CD4-positive, alpha-beta memory T cell (primary cell): ENCODE data around the gene HMOX2. TPM values are rescaled to one million over a fixed set of nuclear protein-coding genes. Genes with fewer than 3 reads are reported as not detected.

Experiments used
- CTCF ChIA-PET: fragments of 350-600 bp; sonication (Branson Sonifier 250); formaldehyde crosslinking; loops from one replicate; lab custom pipeline; 2021; ENCODE audit warnings: inconsistent platforms; ENCODE audit not compliant: partially characterized antibody; lab: Charles Lee
- POLR2A ChIA-PET: fragments of 350-600 bp; sonication (Branson Sonifier 250); formaldehyde crosslinking; loops from one replicate; lab custom pipeline; 2021; ENCODE audit not compliant: partially characterized antibody; lab: Charles Lee
- DNase-seq, 5 donors: peaks; one replicate each; pipeline versions ENCODE4 v3.0.0 to v3.0.0-alpha.2; 2020 to 2022; ENCODE audit warnings: mixed read lengths in 1 of 5
- H3K27ac ChIP-seq: one replicate; pipeline ENCODE4 v1.7.0; 2013; ENCODE audit warnings: low read depth, low read length
- H3K27me3 ChIP-seq: 2 replicates; pipeline ENCODE4 v1.7.0; 2013; ENCODE audit warnings: mild to moderate bottlenecking, low read length, moderate library complexity; ENCODE audit not compliant: insufficient read depth
- H3K36me3 ChIP-seq: 2 replicates; pipeline ENCODE4 v1.7.0; 2013; ENCODE audit warnings: mild to moderate bottlenecking, low read length, moderate library complexity; ENCODE audit not compliant: insufficient read depth
- H3K4me1 ChIP-seq: 2 replicates; pipeline ENCODE4 v1.7.0; 2013; ENCODE audit warnings: mild to moderate bottlenecking, low read length, moderate library complexity; ENCODE audit not compliant: insufficient read depth
- H3K4me3 ChIP-seq, 2 donors: one replicate each; pipeline ENCODE4 v1.7.0; 2013; ENCODE audit warnings: low read length in 2 of 2, mild to moderate bottlenecking in 1 of 2
- H3K9me3 ChIP-seq, 2 donors: one replicate each; pipeline ENCODE4 v1.7.0; 2013; ENCODE audit warnings: low read length in 2 of 2, control low read depth in 1 of 2; ENCODE audit not compliant: control insufficient read depth in 1 of 2
- H3K27ac Mint-ChIP-seq, 7 donors: one replicate each; pipeline ENCODE4 v1.8.0; 2020 to 2021; ENCODE audit warnings: mixed read lengths in 7 of 7, mild to moderate bottlenecking in 6 of 7, inconsistent platforms in 3 of 7, moderate library complexity in 3 of 7
- H3K27me3 Mint-ChIP-seq, 2 donors: one replicate each; pipeline ENCODE4 v1.8.0; 2020 to 2021; ENCODE audit warnings: mixed read lengths in 2 of 2
- H3K36me3 Mint-ChIP-seq, 2 donors: one replicate each; pipeline ENCODE4 v1.8.0; 2020 to 2021; ENCODE audit warnings: mixed read lengths in 2 of 2, inconsistent platforms in 1 of 2, mild to moderate bottlenecking in 1 of 2
- H3K4me1 Mint-ChIP-seq, 4 donors: one replicate each; pipeline ENCODE4 v1.8.0; 2020 to 2021; ENCODE audit warnings: mixed read lengths in 4 of 4, mild to moderate bottlenecking in 1 of 4
- H3K4me3 Mint-ChIP-seq, 8 donors: one replicate each; pipeline ENCODE4 v1.8.0; 2020 to 2021; ENCODE audit warnings: mixed read lengths in 8 of 8, mild to moderate bottlenecking in 7 of 8, moderate library complexity in 6 of 8, inconsistent platforms in 3 of 8
- H3K9me3 Mint-ChIP-seq, 8 donors: one replicate each; pipeline ENCODE4 v1.8.0; 2020 to 2021; ENCODE audit warnings: mixed read lengths in 8 of 8, mild to moderate bottlenecking in 5 of 8, inconsistent platforms in 3 of 8, moderate library complexity in 1 of 8
- intact Hi-C: fragments of 100-400 bp; cut with micrococcal nuclease; formaldehyde crosslinking; loops from one replicate; pipeline ENCODE4 v1.15.1; 2023
- polyA plus RNA-seq, 2 donors: library from polyadenylated mRNA; unstranded; fragments of 300-500 nt; fragmentation: Illumina TruSeq; gene quantifications; one replicate each; pipeline ENCODE4 v1.2.3, GENCODE V29; 2021
- total RNA-seq, 2 experiments: library from RNA; stranded (reverse); gene quantifications; one replicate each; pipeline ENCODE4 v1.2.3, GENCODE V29; 2021

The HMOX2 gene
- total and polyA plus RNA-seq, 4 experiments from 2014 or later, result 64.1 to 206 (median 118) TPM

- Histone ChIP-seq H3K27me3 (no peaks in the 10 kb centered on the region), H3K4me3 (no peak overlapping the region), H3K27ac (no peak overlapping the region), H3K4me1 (peaks cover 11% of the 10 kb centered on the region), H3K36me3 (no peaks in the 10 kb centered on the region), H3K9me3 (no peaks in the 10 kb centered on the region)
- peaks cover 14 to 26% (median 19%) of the 10 kb centered on the region in 4 donors for H3K4me1 Mint-ChIP-seq
- no peak overlapping the region for H3K27ac Mint-ChIP-seq
- no peaks in the 10 kb centered on the region for H3K27me3 Mint-ChIP-seq
- H3K4me3 Mint-ChIP-seq, result no peak overlapping the region
- H3K36me3 Mint-ChIP-seq, result peaks cover 0 to 2% of the 10 kb centered on the region in 2 donors
- DNase-seq, result no peak
- intact Hi-C loops, result no loop called here
- ChIA-PET CTCF (interaction anchor here (0.9 to 1.2 kb wide), 2 partner anchors 11 to 24 kb away, joined by 3 read pairs; no protein-coding TSS in a partner anchor), POLR2A (interaction anchor here (0.9 kb wide), 1 partner anchor 11 kb away, joined by 3 read pairs; no protein-coding TSS in a partner anchor)
- no peaks in the 10 kb centered on the region for H3K9me3 Mint-ChIP-seq
These were observed 48.9 kb downstream of the HMOX2 start for GRCh38 chr16:4525069-4525468.

GRCh38 chr16:4525634-4526277, 49.6 kb downstream of the HMOX2 start:
- POLR2A ChIA-PET, result no interaction called here
- H3K4me1 Mint-ChIP-seq, result peaks cover 14 to 28% (median 19%) of the 10 kb centered on the region in 4 donors

GRCh38 chr16:4529085-4530060, 53.2 kb downstream of the HMOX2 start:
- H3K4me1 Mint-ChIP-seq, result peaks cover 18 to 40% (median 20%) of the 10 kb centered on the region in 4 donors
- H3K4me3 Mint-ChIP-seq, result peak overlapping the region in 6 of 8 donors; percentile 1 to 64 (median 51)
- CTCF ChIA-PET, result interaction anchor here (0.7 to 1.2 kb wide), 3 partner anchors 19 to 23 kb away, joined by 3 to 5 read pairs (median 3); no protein-coding TSS in a partner anchor
- Histone ChIP-seq H3K36me3 (peaks cover 3% of the 10 kb centered on the region), H3K27ac (no peak overlapping the region), H3K4me3 (no peak overlapping the region), H3K4me1 (peaks cover 18% of the 10 kb centered on the region), H3K27me3 (no peaks in the 10 kb centered on the region), H3K9me3 (no peaks in the 10 kb centered on the region)
- intact Hi-C loops, result no loop called here
- DNase-seq, result peak in 1 of 5 donors; percentile 24
- H3K9me3 Mint-ChIP-seq, result no peaks in the 10 kb centered on the region
- H3K27me3 Mint-ChIP-seq, result no peaks in the 10 kb centered on the region
- POLR2A ChIA-PET, result interaction anchor here (0.7 to 1.5 kb wide), 3 partner anchors 9 to 53 kb away, joined by 3 to 6 read pairs (median 3); partner anchors contain the start of gene CDIP1
- H3K27ac Mint-ChIP-seq, result peak overlapping the region; percentile 65 to 92 (median 84)
- H3K36me3 Mint-ChIP-seq, result peaks cover 5 to 9% of the 10 kb centered on the region in 2 donors

More at GRCh38 chr16:4525634-4526277, 49.6 kb downstream of the HMOX2 start:
- CTCF ChIA-PET, result interaction anchor here (1.0 kb wide), 1 partner anchor 19 kb away, joined by 4 read pairs; no protein-coding TSS in a partner anchor
- Mint-ChIP-seq H3K4me3 (no peak overlapping the region), H3K27ac (no peak overlapping the region), H3K27me3 (no peaks in the 10 kb centered on the region), H3K9me3 (no peaks in the 10 kb centered on the region), H3K36me3 (peaks cover 0 to 2% of the 10 kb centered on the region in 2 donors)
- Histone ChIP-seq H3K4me3 (no peak overlapping the region), H3K27ac (no peak overlapping the region), H3K36me3 (no peaks in the 10 kb centered on the region), H3K9me3 (no peaks in the 10 kb centered on the region), H3K27me3 (no peaks in the 10 kb centered on the region), H3K4me1 (peaks cover 14% of the 10 kb centered on the region)
- DNase-seq, result no peak
- intact Hi-C loops, result no loop called here

GRCh38 chr16:4531811-4532210, 55.6 kb downstream of the HMOX2 start:
- peaks cover 3% of the 10 kb centered on the region for H3K36me3 ChIP-seq
- no peak overlapping the region for H3K4me3 ChIP-seq
- no peaks in the 10 kb centered on the region for H3K9me3 ChIP-seq
- no peak overlapping the region for H3K27ac ChIP-seq
- peaks cover 29 to 59% (median 35%) of the 10 kb centered on the region in 4 donors for H3K4me1 Mint-ChIP-seq
- ChIA-PET POLR2A (interaction anchor here (1.2 kb wide), 1 partner anchor 17 kb away, joined by 5 read pairs; no protein-coding TSS in a partner anchor), CTCF (interaction anchor here (1.0 to 2.1 kb wide), 3 partner anchors 14 to 24 kb away, joined by 3 to 6 read pairs (median 3); no protein-coding TSS in a partner anchor)
- H3K4me3 Mint-ChIP-seq, result no peak overlapping the region
- no peak for DNase-seq
- no peaks in the 10 kb centered on the region for H3K27me3 ChIP-seq
- H3K27me3 Mint-ChIP-seq, result no peaks in the 10 kb centered on the region
- peak overlapping the region in 3 of 7 donors; percentile 77 to 89 (median 86) for H3K27ac Mint-ChIP-seq
- H3K36me3 Mint-ChIP-seq, result peaks cover 5 to 10% of the 10 kb centered on the region in 2 donors
- peaks cover 33% of the 10 kb centered on the region for H3K4me1 ChIP-seq
- intact Hi-C loops, result no loop called here
- H3K9me3 Mint-ChIP-seq, result no peaks in the 10 kb centered on the region

GRCh38 chr16:4532238-4532637, 56.0 kb downstream of the HMOX2 start:
- Mint-ChIP-seq H3K27ac (peak overlapping the region in 3 of 7 donors; percentile 77 to 89 (median 86)), H3K9me3 (no peaks in the 10 kb centered on the region), H3K4me1 (peaks cover 32 to 63% (median 39%) of the 10 kb centered on the region in 4 donors), H3K36me3 (peaks cover 5 to 14% of the 10 kb centered on the region in 2 donors), H3K4me3 (no peak overlapping the region), H3K27me3 (no peaks in the 10 kb centered on the region)
- ChIA-PET POLR2A (interaction anchor here (0.8 to 1.2 kb wide), 2 partner anchors 18 to 29 kb away, joined by 3 to 5 read pairs; no protein-coding TSS in a partner anchor), CTCF (interaction anchor here (0.7 to 2.1 kb wide), 4 partner anchors 14 to 51 kb away, joined by 3 to 6 read pairs (median 4); no protein-coding TSS in a partner anchor)
- Histone ChIP-seq H3K27me3 (no peaks in the 10 kb centered on the region), H3K4me1 (peaks cover 37% of the 10 kb centered on the region), H3K4me3 (no peak overlapping the region), H3K9me3 (no peaks in the 10 kb centered on the region), H3K36me3 (peaks cover 3% of the 10 kb centered on the region), H3K27ac (no peak overlapping the region)
- intact Hi-C loops, result no loop called here
- DNase-seq, result no peak

- no peak for DNase-seq
- peaks cover 3% of the 10 kb centered on the region for H3K36me3 ChIP-seq
- ChIA-PET POLR2A (no interaction called here), CTCF (no interaction called here)
- peaks cover 28 to 63% (median 36%) of the 10 kb centered on the region in 4 donors for H3K4me1 Mint-ChIP-seq
- intact Hi-C loops, result no loop called here
- H3K9me3 Mint-ChIP-seq, result no peaks in the 10 kb centered on the region
- no peak overlapping the region for H3K4me3 Mint-ChIP-seq
- no peaks in the 10 kb centered on the region for H3K9me3 ChIP-seq
- H3K36me3 Mint-ChIP-seq, result peaks cover 5 to 15% of the 10 kb centered on the region in 2 donors
- H3K27me3 ChIP-seq, result no peaks in the 10 kb centered on the region
- peaks cover 44% of the 10 kb centered on the region for H3K4me1 ChIP-seq
- H3K4me3 ChIP-seq, result no peak overlapping the region
- no peaks in the 10 kb centered on the region for H3K27me3 Mint-ChIP-seq
- H3K27ac Mint-ChIP-seq, result peak overlapping the region in 1 of 7 donors; percentile 31
- no peak overlapping the region for H3K27ac ChIP-seq
These were observed 57.3 kb downstream of the HMOX2 start for GRCh38 chr16:4533490-4533889.
